Esophagus (tissue), 2 donors: ENCODE results near the gene EYS. TPM values are rescaled to one million over a fixed set of nuclear protein-coding genes. Genes with fewer than 3 reads are reported as not detected.
"Not testable (repeated sequence)": the region's sequence is repeated elsewhere in the genome, so short reads cannot be mapped to it uniquely, and the experiment has no call there.

Experiments used
- H3K27ac ChIP-seq, 2 donors: one replicate each; pipeline ENCODE4 v1.5.1; 2013; ENCODE audit warnings: low read depth in 2 of 2, mild to moderate bottlenecking in 2 of 2, inconsistent platforms in 1 of 2, low read length in 1 of 2, moderate library complexity in 1 of 2
- H3K27me3 ChIP-seq, 2 donors: one replicate each; pipeline ENCODE4 v1.6.1; 2013; ENCODE audit warnings: low read length in 2 of 2, control low read depth in 1 of 2, mild to moderate bottlenecking in 1 of 2; ENCODE audit not compliant: insufficient read depth in 2 of 2, control insufficient read depth in 1 of 2
- H3K36me3 ChIP-seq, 2 donors: one replicate each; pipeline ENCODE4 v1.6.1; 2013; ENCODE audit warnings: low read length in 1 of 2; ENCODE audit not compliant: control insufficient read depth in 2 of 2, insufficient read depth in 2 of 2
- H3K4me1 ChIP-seq, 2 donors: one replicate each; pipeline ENCODE4 v1.6.1; 2013; ENCODE audit warnings: low read length in 1 of 2; ENCODE audit not compliant: control insufficient read depth in 2 of 2, insufficient read depth in 2 of 2
- H3K4me3 ChIP-seq, 2 donors: one replicate each; pipeline ENCODE4 v1.5.1; 2013; ENCODE audit warnings: low read length in 2 of 2, mild to moderate bottlenecking in 2 of 2, low read depth in 1 of 2, moderate library complexity in 1 of 2
- H3K9me3 ChIP-seq, 2 donors: one replicate each; pipeline ENCODE4 v1.6.1; 2013; ENCODE audit warnings: mild to moderate bottlenecking in 2 of 2, low read depth in 1 of 2, low read length in 1 of 2, moderate library complexity in 1 of 2; ENCODE audit not compliant: control insufficient read depth in 2 of 2, insufficient read depth in 1 of 2
- WGBS, 2 donors: extraction: QIAGEN DNeasy Blood & Tissue Kit; methylation state at CpG; one replicate each; pipeline ENCODE4 v1.1.7; 2013; 5-methylcytosine and 5-hydroxymethylcytosine counted together
- polyA plus RNA-seq, 2 donors: library from polyadenylated mRNA; stranded (reverse); fragments of 200-250 nt; gene quantifications; one replicate each; pipeline ENCODE4 v1.2.3, GENCODE V29; 2013
- donor health status: healthy with polysubstance abuse.
- donor health status: Bipolar disorder and iron deficiency.

EYS gene
- polyA plus RNA-seq, 2 donors, result not detected

GRCh38 chr6:63940056-63940455 is 1767.0 kb downstream of the EYS start:
- no peak overlapping the region for H3K27ac ChIP-seq
- no peaks in the 10 kb centered on the region for H3K36me3 ChIP-seq
- no peaks in the 10 kb centered on the region for H3K4me1 ChIP-seq
- WGBS, 2 donors, result 92 to 94% methylated on average over 1 of the region's 1 CpG
- H3K9me3 ChIP-seq, result no peaks in the 10 kb centered on the region
- H3K4me3 ChIP-seq, result no peak overlapping the region
- H3K27me3 ChIP-seq, result no peaks in the 10 kb centered on the region

GRCh38 chr6:63936399-63936798 is 1770.6 kb downstream of the EYS start:
- Histone ChIP-seq H3K27me3 (no peaks in the 10 kb centered on the region), H3K27ac (no peak overlapping the region), H3K4me3 (no peak overlapping the region), H3K36me3 (no peaks in the 10 kb centered on the region), H3K9me3 (no peaks in the 10 kb centered on the region), H3K4me1 (no peaks in the 10 kb centered on the region)

GRCh38 chr6:63935732-63936131 is 1771.3 kb downstream of the EYS start:
- Histone ChIP-seq H3K27ac (no peak overlapping the region), H3K36me3 (no peaks in the 10 kb centered on the region), H3K4me3 (no peak overlapping the region)

GRCh38 chr6:63933948-63934347 is 1773.1 kb downstream of the EYS start:
- H3K4me3 ChIP-seq, H3K27me3 ChIP-seq, H3K36me3 ChIP-seq, H3K9me3 ChIP-seq, H3K4me1 ChIP-seq, H3K27ac ChIP-seq: not testable (repeated sequence)
- 86 to 95% methylated on average over 3 of the region's 4 CpGs for WGBS, 2 donors

More at GRCh38 chr6:63935732-63936131, 1771.3 kb downstream of the EYS start:
- no peaks in the 10 kb centered on the region for H3K27me3 ChIP-seq
- no peaks in the 10 kb centered on the region for H3K9me3 ChIP-seq
- H3K4me1 ChIP-seq, result no peaks in the 10 kb centered on the region

- Histone ChIP-seq H3K27me3 (no peaks in the 10 kb centered on the region), H3K36me3 (no peaks in the 10 kb centered on the region), H3K4me1 (no peaks in the 10 kb centered on the region), H3K27ac (no peak overlapping the region), H3K4me3 (no peak overlapping the region), H3K9me3 (no peaks in the 10 kb centered on the region)
These were observed 1776.2 kb downstream of the EYS start for GRCh38 chr6:63930848-63931247.

- H3K27ac ChIP-seq, result no peak overlapping the region
- H3K9me3 ChIP-seq, result no peaks in the 10 kb centered on the region
- no peaks in the 10 kb centered on the region for H3K4me1 ChIP-seq
- H3K27me3 ChIP-seq, result no peaks in the 10 kb centered on the region
- H3K36me3 ChIP-seq, result no peaks in the 10 kb centered on the region
- 70 to 77% methylated on average over 2 of the region's 2 CpGs for WGBS, 2 donors
- H3K4me3 ChIP-seq, result no peak overlapping the region
These were observed 1777.9 kb downstream of the EYS start for GRCh38 chr6:63929111-63929510.

GRCh38 chr6:63928613-63929012 is 1778.4 kb downstream of the EYS start:
- 79 to 86% methylated on average over 3 of the region's 3 CpGs for WGBS, 2 donors
- no peak overlapping the region for H3K4me3 ChIP-seq
- no peaks in the 10 kb centered on the region for H3K4me1 ChIP-seq
- no peaks in the 10 kb centered on the region for H3K9me3 ChIP-seq
- no peak overlapping the region for H3K27ac ChIP-seq
- H3K36me3 ChIP-seq, result no peaks in the 10 kb centered on the region
- H3K27me3 ChIP-seq, result no peaks in the 10 kb centered on the region

GRCh38 chr6:63926950-63927927 is 1779.8 kb downstream of the EYS start:
- H3K36me3 ChIP-seq, result no peaks in the 10 kb centered on the region
- H3K27me3 ChIP-seq, result no peaks in the 10 kb centered on the region
- H3K4me3 ChIP-seq, result no peak overlapping the region
- H3K27ac ChIP-seq, result no peak overlapping the region
- H3K4me1 ChIP-seq, result no peaks in the 10 kb centered on the region
- WGBS, 2 donors, result 62 to 68% methylated on average over 7 of the region's 7 CpGs
- no peaks in the 10 kb centered on the region for H3K9me3 ChIP-seq

GRCh38 chr6:63926258-63926780 is 1780.7 kb downstream of the EYS start:
- no peak overlapping the region for H3K4me3 ChIP-seq
- H3K9me3 ChIP-seq, result no peaks in the 10 kb centered on the region
- WGBS, 2 donors, result 72 to 79% methylated on average over 1 of the region's 1 CpG

More at GRCh38 chr6:63926258-63926780, 1780.7 kb downstream of the EYS start:
- Histone ChIP-seq H3K36me3 (no peaks in the 10 kb centered on the region), H3K4me1 (no peaks in the 10 kb centered on the region), H3K27ac (no peak overlapping the region), H3K27me3 (no peaks in the 10 kb centered on the region)
